GM19397 (cell line): ENCODE data around the gene TMEM267.
"Not testable (repeated sequence)": the region's sequence is repeated elsewhere in the genome, so short reads cannot be mapped to it uniquely, and the experiment has no call there.

Experiments used
- ATAC-seq: cut with Tn5 transposase; IDR thresholded peaks from one replicate; pipeline ENCODE4 v1.9.1; 2021; ENCODE audit warnings: mild to moderate bottlenecking, moderate library complexity; ENCODE audit not compliant: unreplicated experiment

The TMEM267 gene, protein sequence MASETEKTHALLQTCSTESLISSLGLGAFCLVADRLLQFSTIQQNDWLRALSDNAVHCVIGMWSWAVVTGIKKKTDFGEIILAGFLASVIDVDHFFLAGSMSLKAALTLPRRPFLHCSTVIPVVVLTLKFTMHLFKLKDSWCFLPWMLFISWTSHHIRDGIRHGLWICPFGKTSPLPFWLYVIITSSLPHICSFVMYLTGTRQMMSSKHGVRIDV

DNA sequence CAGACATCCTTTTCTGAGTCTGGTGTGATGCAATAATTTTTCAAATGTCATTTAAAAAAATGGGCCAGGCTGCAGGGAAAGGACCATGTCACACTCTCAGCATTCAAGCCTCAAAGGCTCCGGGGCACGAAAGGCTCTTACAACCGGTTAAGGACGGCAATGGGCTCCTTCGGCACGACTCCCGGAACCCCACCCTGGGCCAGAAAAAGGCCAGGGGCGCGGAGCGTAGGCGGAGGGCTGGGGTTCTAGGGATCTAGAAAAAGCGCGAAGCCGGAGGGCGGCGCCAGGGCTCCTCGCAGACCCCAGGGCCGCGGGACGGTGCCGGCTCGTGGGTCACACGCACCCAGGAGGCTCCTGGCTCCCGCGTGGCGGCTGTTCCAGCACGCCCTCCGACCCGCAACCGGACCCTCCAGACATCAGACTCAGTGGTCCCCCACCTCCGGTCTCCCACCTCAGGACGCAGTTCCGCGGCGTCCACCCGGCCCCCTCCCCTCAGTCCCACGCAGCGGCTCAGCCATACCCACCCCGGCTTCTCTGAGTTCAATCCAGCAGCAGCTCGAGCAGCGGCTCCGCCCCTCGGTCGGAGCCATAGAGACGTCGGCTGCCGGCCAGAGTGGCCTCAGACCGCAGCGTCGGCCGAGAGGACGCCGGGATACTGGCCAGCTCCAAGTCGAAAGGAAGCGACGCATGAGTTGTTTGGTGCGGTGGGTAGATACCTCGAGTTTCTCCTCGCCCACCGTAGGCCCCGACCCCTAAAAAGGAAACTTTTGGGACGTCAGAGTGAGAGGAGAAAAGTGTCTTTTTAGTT is at the start of gene TMEM267:
Gene TMEM267 (minus strand): TSS at position 568 of the 808 bp plus-strand sequence. CDS start 29,896 bp downstream, outside the sequence.
- ATAC-seq: peak; percentile 94

DNA sequence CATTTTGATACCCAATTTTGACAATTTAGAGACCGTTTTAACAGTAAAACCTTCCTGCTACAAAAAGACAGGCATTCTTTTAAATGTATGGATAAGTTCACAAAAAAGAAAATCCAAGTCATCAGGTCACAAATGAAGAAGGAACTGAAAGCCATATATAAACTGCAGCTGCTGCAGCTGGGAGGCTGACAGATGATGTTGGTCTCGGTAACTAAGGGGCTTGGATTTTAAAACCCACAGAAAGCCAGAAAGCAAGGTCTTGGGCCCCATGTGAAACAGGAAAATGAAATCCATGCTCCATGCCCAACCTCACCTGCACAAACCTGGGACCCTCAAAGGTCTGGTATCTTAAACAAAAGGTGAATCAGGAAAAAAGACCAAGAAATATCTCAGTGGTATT is 47.0 kb upstream of the TMEM267 start:
- no peak for ATAC-seq

DNA sequence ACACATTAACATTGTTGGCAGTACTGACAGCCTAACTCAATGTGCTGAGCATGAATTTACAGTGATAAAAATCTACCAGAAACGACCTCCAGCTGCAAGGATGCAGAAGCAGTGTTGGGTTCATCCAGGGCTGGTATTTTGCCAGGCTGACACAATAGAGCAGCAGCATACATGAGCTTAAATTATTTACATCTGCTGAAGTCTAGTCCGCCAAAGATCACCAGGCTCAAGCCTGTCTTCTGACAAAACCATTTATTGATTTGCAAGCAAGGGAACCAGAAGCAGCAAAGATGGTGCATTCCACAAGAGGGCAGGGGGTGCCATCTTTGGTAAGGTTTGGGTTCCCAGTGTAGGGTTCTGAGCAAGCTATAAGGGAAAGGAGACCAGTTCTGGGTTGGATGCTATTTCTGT is 40.0 kb upstream of the TMEM267 start:
- ATAC-seq: no peak

DNA sequence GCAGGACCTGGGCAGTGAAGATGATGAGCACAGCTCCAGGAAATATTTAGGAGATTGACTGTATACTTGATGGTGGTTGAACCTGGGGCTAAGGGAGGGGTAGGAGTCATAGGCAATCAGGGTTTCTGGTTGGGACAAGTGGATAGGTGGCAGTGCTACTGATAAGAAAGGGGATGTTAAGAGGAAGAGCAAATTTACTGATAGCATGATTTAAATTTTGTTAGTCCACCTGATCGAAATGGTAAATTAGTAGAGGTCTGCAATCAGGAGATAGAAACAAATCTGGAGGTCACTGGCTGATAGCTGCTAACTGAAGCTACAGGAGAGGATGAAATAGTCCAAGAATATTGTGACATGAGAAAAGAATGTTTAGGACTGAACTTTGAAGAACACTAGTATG is 37.0 kb upstream of the TMEM267 start:
- ATAC-seq: no peak

DNA sequence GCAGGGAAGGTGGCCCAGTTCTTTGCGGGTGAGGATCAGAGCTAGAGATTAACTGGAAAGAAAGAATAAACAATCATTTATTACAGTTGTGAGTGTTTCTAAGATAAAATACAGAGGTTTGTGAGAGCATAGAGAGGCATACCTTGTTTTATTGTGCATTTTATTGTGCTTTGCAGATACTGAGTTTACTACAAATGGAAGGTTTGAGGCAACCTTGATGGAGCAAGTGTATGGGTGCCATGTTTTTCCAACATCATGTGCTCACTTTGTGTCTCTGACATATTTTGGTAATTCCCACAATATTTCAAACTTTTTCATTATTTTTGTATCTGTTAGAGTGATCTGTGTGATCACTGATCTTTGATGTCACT is 32.0 kb upstream of the TMEM267 start:
- no peak for ATAC-seq

DNA sequence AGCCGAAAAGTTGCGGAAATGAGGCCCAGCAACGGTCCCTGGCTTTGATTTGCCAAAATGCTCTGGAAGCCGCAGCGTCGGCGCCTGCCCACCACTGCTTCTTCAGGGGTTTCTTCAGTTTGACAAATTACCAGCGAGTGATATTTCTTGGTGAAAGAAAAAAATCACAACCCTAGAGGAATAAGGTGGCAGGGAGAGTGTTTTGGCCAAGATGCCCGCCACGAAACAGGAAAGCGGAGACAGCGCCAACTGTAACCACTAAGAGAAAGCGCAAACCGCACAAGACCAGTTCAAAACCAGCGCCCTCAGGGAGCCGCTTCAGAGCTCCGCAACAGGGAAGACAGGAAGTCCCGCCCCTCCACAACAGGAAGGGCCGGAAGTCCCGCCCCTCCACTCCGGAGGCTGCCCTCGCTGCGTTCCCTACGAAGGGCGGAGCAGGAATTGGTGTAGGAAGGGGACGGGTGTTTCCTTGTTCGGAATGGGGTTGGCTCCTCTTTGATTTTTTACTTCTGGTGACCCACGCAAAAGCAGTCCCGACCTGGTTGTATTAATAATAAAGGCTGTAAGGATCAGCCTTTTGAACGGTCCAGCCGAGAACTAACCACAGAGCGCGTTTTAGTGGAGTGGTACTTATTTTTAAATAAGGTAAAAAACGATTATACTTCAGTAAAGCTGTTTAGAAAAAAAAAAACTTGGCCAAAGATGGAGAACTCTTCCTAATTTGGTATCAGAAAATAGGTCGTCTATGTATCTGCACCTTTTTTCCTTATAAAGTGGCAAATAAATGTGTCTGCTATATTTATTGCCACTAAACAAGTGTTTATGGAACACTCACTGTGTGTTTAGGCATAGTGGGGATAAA is 31.4 kb upstream of the TMEM267 start, which contains the start of gene C5orf34:
Gene C5orf34 (minus strand): TSS at position 333 of the 862 bp plus-strand sequence. CDS start 5,809 bp downstream, outside the sequence.
- peak; percentile 100 for ATAC-seq

DNA sequence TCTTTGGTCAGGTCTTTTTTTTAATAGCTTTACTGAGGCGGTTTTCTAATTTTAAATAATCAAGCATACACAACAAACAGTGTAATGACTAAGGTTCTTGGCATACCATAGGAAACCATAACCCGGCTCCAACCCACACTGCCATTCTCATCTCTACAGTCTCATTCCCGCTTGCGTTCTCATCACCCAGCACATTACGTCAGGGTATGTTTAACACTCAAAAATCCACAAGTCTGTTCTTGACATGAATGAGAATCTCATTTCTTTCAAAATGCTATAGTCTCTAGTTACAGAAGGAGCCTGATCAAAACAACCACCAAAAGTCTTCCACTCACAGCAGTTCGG is 30.8 kb upstream of the TMEM267 start:
- ATAC-seq: peak; percentile 15

DNA sequence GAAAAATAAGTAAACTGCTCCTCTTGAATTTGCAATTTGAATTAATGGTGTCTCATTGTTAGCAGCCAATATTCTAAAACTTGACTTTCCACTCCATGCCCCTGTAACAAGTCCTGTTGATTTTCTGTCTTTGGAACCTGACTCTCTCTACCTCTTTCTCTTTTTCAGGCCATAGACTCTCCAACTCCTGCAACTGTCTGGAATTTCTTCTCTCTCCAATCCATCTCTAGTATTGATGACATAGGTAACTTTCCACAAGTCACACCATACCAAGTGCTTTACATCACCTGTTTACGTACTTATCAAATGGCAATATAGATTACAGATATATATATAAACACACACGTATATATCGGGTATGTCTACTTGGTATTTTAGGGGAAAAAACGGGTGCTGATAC is 30.4 kb upstream of the TMEM267 start:
- no peak for ATAC-seq

DNA sequence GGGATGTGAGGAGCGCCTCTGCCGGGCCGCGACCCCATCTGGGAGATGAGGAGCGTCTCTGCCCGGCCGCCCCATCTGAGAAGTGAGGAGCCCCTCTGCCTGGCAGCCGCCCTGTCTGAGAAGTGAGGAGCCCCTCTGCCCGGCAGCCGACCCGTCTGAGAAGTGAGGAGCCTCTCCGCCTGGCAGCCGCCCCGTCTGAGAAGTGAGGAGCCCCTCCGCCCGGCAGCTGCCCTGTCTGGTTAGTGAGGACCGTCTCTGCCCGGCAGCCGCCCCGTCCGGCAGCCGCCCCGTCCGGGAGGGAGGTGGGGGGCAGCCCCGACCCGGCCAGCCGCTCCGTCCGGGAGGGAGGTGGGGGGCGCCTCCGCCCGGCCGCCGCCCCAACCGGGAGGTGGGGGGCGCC is 27.4 kb upstream of the TMEM267 start:
- ATAC-seq: not testable (repeated sequence)

DNA sequence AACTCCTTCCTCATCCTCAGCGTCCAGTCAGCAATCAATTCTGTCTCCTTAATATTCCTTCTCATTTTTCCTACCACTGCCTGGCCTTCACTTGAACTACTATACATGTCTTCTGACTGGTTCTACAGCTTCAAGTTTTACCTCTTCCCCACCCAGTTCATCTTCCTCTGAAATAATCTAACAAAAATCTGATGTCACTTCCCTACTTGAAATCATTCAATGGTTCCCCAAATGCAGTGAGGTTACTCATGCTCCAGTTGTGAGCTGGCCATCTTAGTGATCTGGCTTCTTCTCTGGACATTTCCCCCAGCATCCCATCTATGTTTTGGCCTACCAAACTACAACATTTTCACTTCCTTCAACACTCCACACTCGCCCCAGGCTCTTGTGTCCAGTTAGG is 14.9 kb upstream of the TMEM267 start:
- ATAC-seq: no peak

DNA sequence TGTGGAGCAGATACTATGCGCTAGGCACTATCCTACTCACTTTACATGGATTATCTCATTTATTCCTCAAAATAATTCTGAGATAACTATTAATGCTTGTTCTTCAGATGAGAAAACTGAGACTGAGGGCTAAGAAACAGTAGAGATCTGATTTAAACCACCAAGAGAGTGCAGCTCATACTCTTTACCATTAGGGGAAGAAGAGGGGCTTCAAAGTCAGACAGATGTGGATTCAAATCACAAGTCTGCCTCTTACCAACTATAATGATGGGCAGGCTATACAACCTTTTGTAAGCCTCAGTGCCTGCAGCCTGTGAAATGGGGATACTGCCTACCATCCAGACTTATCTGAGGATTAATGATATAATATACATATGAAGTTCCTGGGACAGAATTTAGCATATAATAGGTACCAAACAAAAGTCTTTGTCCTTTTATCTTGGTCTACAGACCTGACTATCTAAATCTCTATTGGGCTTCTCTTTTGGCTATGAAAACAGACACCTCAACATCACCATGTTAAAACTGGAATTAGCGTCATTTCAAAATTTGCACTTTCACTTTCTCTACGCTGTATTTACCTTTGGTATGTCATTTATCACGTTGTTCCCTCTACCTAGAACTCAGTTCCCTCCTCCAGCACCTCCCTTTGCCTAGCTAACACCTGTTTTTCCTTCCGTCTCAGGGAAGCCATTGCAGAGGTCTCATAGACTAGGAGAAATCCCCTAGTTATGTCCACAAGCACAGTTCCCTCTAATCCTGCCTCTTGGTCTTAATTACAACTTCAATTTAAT is 13.8 kb upstream of the TMEM267 start:
- ATAC-seq: no peak

DNA sequence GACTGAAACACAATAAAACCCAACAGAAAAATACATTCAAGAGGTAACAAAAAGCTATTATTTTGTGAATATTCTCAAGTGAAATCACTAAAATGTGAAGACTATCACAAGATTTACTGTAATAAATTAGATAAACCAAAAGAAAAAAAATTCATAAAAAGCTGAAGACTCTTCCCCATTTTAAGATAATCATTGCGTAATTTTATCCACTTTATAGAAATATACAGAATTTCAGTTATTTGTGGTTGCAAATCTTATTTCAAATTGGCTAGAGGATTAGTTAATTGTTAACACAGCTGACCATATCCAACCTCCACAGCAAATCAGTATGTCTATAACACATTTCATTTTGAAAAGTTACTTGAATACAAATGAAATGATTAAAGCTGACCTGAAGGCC is 7.7 kb upstream of the TMEM267 start:
- no peak for ATAC-seq

DNA sequence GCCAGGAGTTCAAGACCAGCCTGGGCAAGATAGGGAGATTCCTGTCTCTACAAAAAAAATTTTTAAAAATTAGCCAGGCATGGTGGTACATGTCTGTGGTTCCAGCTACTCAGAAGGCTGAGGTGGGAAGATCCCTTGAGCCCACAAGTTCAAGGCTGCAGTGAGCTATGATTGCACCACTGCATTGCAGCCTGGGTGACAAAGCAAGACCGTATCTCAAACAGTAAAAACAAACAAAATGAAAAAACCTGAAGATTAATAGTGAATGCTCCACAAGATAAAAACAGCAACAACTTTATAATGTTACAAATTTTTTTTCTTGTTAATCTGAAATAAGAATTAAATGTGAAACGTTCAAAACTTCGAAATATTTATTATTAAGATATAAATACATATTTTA is 2.7 kb upstream of the TMEM267 start:
- ATAC-seq: no peak

DNA sequence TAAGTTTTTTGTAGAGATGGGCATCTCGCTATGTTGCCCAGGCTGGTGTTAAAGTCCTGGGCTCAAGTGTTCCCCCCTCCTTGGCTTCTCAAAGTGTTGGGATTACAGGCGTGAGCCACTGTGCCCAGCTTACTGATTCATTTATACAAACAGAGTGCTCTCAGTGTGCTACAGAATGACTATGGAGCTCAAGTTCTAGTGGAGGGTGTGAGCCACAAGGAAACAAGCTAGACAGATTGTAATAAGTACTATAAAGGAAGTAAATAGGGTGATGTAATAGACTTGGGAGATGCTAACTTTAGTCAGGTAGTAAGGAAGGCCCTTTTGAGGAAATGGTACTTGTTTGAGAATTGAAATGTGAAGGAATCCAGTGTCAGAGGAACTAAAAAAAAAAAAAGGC is 1.7 kb upstream of the TMEM267 start:
- ATAC-seq: no peak

DNA sequence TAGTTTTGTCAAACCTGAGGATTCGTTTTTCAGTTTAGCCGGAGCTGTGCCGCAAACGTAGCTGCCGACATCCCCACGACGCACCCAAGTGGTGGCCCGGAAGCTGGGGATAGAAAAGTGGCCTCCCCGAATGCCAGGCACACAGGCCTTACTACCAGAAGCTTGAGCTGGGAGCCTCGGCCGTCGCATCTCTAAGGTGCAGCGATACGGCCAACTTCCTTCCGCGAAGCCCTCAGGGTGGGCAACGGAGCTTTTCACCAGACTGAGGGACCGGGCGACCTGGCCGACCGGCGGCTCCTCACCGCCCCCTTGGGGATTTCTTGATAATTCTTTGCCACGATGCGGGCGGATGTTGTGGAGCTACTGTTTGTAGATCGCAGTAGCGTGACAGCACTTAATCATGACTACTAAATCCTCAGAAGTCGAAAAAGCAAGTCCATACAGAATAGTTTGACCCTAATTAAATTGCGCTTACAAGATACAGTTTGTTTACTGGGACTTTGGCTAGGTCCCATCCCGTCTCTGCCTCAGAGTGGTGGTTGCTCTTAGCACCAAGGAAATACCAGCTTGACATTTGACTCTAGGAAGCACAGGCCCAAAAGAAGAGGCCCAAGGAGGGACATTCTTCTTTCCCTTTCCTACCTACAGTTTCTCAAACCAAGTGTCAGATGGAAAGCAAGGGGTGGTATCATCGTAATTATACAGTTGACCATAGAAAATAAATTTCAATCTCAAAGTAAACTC is 613 bp upstream of the TMEM267 start:
- ATAC-seq: peak; percentile 63

DNA sequence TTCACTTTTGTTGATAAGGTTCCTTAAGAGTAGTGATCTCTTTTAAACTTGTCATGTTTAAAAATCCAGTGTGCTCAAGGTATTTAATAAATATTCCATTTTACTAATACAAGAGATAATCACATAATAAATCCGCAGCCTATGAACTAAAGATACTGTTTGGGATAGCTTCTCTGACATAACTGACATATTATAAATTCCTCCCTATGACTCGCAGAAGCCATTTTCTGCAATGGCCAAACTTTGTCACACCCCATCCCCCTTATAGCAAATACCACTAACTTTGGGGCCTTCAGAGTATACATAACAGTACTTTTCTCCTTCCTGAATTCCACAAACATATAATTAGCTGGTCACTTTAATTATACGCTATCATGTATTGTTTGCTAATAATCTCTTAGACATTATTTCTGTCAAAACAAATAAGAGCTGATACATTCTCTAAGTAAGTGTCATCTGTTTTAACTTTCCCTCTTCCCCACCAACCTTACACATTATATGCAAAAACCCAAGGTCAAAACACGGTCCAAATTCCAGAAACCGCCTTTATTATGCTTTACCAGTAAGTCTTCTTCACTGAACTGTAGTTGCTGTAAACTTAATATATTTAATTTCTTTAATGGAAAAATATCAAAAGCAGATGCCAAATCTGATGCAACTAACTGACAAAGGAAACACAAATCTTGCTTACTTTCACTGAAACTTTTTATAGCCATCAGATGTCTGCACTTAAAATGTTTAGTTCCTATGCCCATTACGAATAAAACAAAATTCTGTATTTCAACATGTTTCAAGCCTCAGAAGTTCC is 971 bp downstream of the TMEM267 start:
- no peak for ATAC-seq

DNA sequence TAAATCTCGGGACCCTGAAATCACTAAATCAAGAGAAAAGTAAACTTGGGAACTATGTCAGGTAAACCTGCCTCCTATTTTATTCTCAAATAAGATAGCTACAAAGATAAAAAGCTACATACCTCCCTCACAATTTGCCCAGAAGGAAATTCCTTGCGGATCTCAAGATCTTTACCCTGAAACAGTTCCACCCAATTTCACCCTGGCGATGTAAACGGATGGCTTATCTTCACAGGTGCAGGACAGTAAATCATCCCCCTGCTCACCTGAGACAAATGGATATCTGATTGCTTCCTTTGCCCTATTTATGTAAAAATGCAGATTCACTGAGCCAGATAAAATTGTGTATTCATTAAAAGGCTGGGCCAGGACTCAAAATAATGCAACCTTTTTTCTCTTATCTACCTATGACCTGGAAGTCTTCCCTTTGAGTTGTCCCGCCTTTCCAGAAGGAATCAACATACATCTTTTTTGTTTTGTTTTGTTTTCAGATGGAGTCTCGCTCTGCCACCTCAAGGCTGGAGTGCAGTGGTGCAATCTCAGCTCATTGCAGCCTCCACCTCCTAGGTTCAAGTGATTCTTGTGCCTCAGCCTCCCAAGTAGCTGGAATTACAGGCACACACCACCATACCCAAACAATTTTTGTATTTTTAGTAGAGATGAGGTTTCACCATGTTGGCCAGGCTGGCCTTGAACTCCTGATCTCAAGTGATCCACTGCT is 13.8 kb downstream of the TMEM267 start:
- no peak for ATAC-seq

DNA sequence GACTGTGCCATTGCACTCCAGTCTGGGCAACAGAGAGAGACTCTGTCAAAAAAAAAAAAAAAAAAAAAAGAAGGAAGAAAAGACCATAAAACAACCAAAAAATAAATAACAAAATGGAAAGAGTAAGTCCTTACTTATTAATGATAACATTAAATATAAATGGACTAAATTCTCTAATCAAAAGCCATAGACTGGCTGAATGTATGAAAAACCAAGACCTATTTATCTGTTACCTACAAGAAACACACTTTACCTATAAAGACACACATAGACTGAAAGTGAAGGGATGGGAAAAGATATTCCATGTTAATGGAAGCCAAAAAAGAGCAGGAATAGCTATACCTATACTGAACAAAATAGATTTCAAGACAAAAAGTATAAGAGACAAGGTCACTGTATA is 16.6 kb downstream of the TMEM267 start:
- ATAC-seq: no peak

DNA sequence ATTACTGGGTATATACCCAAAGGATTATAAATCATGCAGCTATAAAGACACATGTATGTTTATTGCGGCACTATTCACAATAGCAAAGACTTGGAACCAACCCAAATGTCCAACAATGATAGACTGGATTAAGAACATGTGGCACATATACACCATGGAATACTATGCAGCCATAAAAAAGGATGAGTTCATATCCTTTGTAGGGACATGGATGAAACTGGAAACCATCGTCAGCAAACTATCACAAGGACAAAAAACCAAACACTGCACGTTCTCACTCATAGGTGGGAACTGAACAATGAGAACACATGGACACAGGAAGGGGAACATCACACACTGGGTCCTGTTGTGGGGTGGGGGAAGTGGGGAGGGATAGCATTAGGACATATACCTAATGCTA is 18.2 kb downstream of the TMEM267 start:
- ATAC-seq: not testable (repeated sequence)
